ENCODE measurements around the gene BBX. TPM values are rescaled to one million over a fixed set of nuclear protein-coding genes. Genes with fewer than 3 reads are reported as not detected.

The BBX gene
- total RNA-seq, 1 donor from 2014 or later: 54.1 TPM

DNA sequence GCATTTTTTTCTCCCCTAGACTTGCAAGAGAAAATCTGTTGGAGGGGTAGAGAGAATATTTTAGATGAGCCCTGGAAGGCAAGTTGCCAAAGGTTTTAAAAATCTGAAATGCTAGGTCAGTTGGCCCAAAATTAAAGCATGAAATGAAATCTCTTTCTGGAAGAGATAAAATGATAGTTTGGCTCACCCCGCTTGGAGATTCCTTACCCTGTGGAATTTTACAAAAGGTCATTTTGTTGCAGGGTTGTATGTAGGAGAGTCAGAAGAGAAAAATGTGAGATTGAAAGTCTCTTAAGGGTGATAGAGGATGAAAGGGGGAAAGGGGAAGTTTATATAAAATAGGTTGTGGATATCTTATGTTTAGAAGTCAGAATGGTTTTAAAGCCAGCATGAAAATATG, 290.3 kb downstream of the BBX start:
- peaks cover 19% of the 10 kb centered on the region for H3K4me1 Mint-ChIP-seq (ENCODE audit: low read depth)
- no peak overlapping the region for H3K4me3 Mint-ChIP-seq (ENCODE audit: low read depth)
- no peak for DNase-seq (ENCODE audit: low spot score, unreplicated experiment)
- no peak overlapping the region for H3K27ac Mint-ChIP-seq
- H3K36me3 Mint-ChIP-seq (ENCODE audit: insufficient read depth): peaks cover 6% of the 10 kb centered on the region
- TF ChIP-seq, protein P1, sequence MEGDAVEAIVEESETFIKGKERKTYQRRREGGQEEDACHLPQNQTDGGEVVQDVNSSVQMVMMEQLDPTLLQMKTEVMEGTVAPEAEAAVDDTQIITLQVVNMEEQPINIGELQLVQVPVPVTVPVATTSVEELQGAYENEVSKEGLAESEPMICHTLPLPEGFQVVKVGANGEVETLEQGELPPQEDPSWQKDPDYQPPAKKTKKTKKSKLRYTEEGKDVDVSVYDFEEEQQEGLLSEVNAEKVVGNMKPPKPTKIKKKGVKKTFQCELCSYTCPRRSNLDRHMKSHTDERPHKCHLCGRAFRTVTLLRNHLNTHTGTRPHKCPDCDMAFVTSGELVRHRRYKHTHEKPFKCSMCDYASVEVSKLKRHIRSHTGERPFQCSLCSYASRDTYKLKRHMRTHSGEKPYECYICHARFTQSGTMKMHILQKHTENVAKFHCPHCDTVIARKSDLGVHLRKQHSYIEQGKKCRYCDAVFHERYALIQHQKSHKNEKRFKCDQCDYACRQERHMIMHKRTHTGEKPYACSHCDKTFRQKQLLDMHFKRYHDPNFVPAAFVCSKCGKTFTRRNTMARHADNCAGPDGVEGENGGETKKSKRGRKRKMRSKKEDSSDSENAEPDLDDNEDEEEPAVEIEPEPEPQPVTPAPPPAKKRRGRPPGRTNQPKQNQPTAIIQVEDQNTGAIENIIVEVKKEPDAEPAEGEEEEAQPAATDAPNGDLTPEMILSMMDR (IDR thresholded peaks at IDR 0.05; ENCODE audit: unreplicated experiment): no peak
- H3K9me3 Mint-ChIP-seq (ENCODE audit: low read depth): no peaks in the 10 kb centered on the region
- H3K27me3 Mint-ChIP-seq: no peaks in the 10 kb centered on the region

DNA sequence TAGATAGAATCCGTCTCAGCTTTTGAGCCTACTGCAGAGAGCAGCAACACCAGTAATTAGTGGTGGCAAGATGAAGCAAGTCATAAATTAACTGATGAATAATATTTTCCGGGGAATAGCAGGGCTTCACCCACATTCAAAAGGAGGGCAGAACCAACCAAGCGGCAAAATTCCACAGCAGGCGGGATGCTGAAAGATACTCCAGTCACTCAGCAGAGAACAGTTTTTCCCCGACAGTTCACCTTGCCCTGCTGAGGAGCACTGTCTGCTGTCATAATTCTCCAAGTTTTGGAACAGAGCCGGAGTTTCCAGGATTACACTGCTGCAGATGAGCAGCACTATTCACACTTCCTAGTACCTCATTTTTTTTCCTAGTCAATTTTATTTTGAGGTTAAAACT, 293.3 kb downstream of the BBX start:
- DNase-seq (ENCODE audit: low spot score, unreplicated experiment): no peak
- Mint-ChIP-seq H3K9me3 (ENCODE audit: low read depth) (no peaks in the 10 kb centered on the region), H3K27me3 (no peaks in the 10 kb centered on the region), H3K36me3 (ENCODE audit: insufficient read depth) (peaks cover 2% of the 10 kb centered on the region), H3K27ac (no peak overlapping the region), H3K4me3 (ENCODE audit: low read depth) (no peak overlapping the region), H3K4me1 (ENCODE audit: low read depth) (peaks cover 9% of the 10 kb centered on the region)
- TF ChIP-seq, protein P1 (IDR thresholded peaks at IDR 0.05; ENCODE audit: unreplicated experiment): no peak

DNA sequence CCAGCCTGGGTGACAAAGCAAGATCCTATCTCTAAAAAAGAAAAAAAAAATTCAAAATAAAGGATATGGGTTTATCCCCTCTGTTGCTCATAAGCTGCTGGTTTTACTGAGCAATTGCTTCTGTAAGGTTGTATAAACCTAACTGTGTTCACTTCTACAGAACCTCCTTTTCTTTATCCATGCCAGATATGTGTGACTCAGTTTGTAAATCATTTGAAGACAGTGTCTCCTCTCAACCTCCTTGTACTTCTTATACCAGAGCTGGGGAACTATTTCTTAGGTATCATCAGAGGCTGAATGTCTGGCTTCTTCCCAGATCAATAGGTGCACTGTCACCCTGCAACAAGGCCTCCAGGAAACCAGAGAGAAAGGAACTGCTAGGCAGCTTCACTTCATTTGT, 294.3 kb downstream of the BBX start:
- Mint-ChIP-seq H3K4me1 (ENCODE audit: low read depth) (peaks cover 18% of the 10 kb centered on the region), H3K36me3 (ENCODE audit: insufficient read depth) (no peaks in the 10 kb centered on the region), H3K27me3 (no peaks in the 10 kb centered on the region), H3K4me3 (ENCODE audit: low read depth) (no peak overlapping the region), H3K9me3 (ENCODE audit: low read depth) (no peaks in the 10 kb centered on the region), H3K27ac (no peak overlapping the region)
- TF ChIP-seq, protein P1 (IDR thresholded peaks at IDR 0.05; ENCODE audit: unreplicated experiment): no peak
- no peak for DNase-seq (ENCODE audit: low spot score, unreplicated experiment)

DNA sequence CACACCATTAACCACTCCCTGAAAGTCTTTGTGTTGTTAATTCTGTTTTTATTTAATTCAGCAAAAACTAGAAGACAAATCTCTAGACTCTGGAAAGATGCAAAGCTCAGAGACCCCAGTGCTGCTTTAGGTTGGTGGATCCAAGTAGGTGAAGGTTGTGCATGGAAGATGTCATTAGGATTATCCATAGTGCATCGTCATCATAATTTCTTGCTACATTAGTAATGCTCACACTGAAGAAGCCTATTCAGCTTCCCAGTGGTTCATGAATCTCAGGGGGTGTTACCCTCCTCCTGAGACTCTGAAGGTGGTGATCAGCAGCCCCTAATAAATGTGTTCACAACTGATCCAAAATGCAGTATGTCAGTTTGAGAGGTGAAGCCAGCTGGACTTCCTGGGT, 295.3 kb downstream of the BBX start:
- Mint-ChIP-seq H3K9me3 (ENCODE audit: low read depth) (no peaks in the 10 kb centered on the region), H3K27ac (no peak overlapping the region), H3K4me3 (ENCODE audit: low read depth) (no peak overlapping the region), H3K36me3 (ENCODE audit: insufficient read depth) (no peaks in the 10 kb centered on the region), H3K27me3 (no peaks in the 10 kb centered on the region), H3K4me1 (ENCODE audit: low read depth) (peaks cover 23% of the 10 kb centered on the region)
- DNase-seq (ENCODE audit: low spot score, unreplicated experiment): no peak
- TF ChIP-seq, protein P1 (IDR thresholded peaks at IDR 0.05; ENCODE audit: unreplicated experiment): no peak

DNA sequence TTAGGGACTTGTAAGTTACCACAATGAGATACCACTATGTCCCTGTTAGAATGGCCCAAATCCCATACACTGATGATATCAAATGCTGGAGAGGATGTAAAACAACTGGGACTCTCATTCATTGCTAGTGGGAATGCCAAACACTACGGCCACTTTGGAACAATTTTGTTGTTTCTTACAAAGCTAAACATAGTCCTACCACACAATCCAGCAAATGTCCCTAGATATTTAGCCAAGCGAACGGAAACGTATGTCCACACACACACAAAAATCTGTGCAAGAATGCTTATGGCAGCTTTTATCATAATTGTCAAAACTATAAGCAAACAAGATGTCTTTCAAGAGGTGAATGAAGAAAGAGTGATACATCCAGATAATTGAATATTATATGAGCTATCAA, 296.9 kb downstream of the BBX start:
- Mint-ChIP-seq H3K4me1 (ENCODE audit: low read depth) (peaks cover 33% of the 10 kb centered on the region), H3K9me3 (ENCODE audit: low read depth) (peaks cover 4% of the 10 kb centered on the region), H3K27me3 (no peaks in the 10 kb centered on the region), H3K36me3 (ENCODE audit: insufficient read depth) (no peaks in the 10 kb centered on the region), H3K27ac (no peak overlapping the region), H3K4me3 (ENCODE audit: low read depth) (no peak overlapping the region)
- DNase-seq (ENCODE audit: low spot score, unreplicated experiment): no peak
- TF ChIP-seq, protein P1 (IDR thresholded peaks at IDR 0.05; ENCODE audit: unreplicated experiment): no peak
